Cardiac fibroblast (primary cell): ENCODE results near the gene LHFPL5.

Experiments used
- DNase-seq, 2 donors: peaks; one replicate each; pipeline versions ENCODE4 v3.0.0 to v3.0.0-alpha.2; 2010; ENCODE audit warnings: low read depth in 2 of 2
- H3K4me3 ChIP-seq, 2 donors: replicated peaks in 1 of 2; 1 replicate in 1 of 2; 2 replicates in 1 of 2; pipeline ENCODE4 v1.5.1; 2011; ENCODE audit warnings: low read depth in 2 of 2, low read length in 2 of 2, mild to moderate bottlenecking in 2 of 2, moderate library complexity in 1 of 2
- CTCF ChIP-seq: IDR thresholded peaks from one replicate; pipeline ENCODE4 v1.5.1; 2011; ENCODE audit warnings: low read depth, mild to moderate bottlenecking, low read length, inconsistent platforms

Gene LHFPL5

GRCh38 chr6:35804996-35805736 is at the start of gene LHFPL5:
TSS of gene LHFPL5 (plus strand) at chr6:35805352. CDS start at chr6:35805671, 319 bp downstream.
- peak within 1 kb of the TSS in 1 of 2 donors; percentile 14 for H3K4me3 ChIP-seq
- TF ChIP-seq CTCF, result no peak
- peak in 1 of 2 donors; percentile 33 for DNase-seq

- H3K4me3 ChIP-seq, result no peak overlapping the region
- peak; percentile 62 for TF ChIP-seq CTCF
- DNase-seq, result peak; percentile 56 to 65
Observed at GRCh38 chr6:35757456-35758123, 47.6 kb upstream of the LHFPL5 start.

GRCh38 chr6:35759426-35759825 is 45.7 kb upstream of the LHFPL5 start:
- no peak for DNase-seq
- TF ChIP-seq CTCF, result no peak
- no peak overlapping the region for H3K4me3 ChIP-seq

GRCh38 chr6:35765739-35766138 is 39.4 kb upstream of the LHFPL5 start:
- TF ChIP-seq CTCF, result no peak
- DNase-seq, result no peak

GRCh38 chr6:35769211-35769610 is 35.9 kb upstream of the LHFPL5 start:
- H3K4me3 ChIP-seq, result no peak overlapping the region
- no peak for TF ChIP-seq CTCF
- no peak for DNase-seq

More at GRCh38 chr6:35765739-35766138, 39.4 kb upstream of the LHFPL5 start:
- H3K4me3 ChIP-seq, result no peak overlapping the region

GRCh38 chr6:35771343-35771627 is 33.9 kb upstream of the LHFPL5 start:
- DNase-seq, result no peak
- H3K4me3 ChIP-seq, result no peak overlapping the region
- no peak for TF ChIP-seq CTCF
